Measurements from ENCODE around the gene PCIF1. TPM values are rescaled to one million over a fixed set of nuclear protein-coding genes. Genes with fewer than 3 reads are reported as not detected.

The PCIF1 gene
- total and polyA plus RNA-seq, 2 donors (not counting 3 experiments of a cell fraction or from before 2014, with no cell fraction given) = 26.4 to 27.2 TPM

DNA sequence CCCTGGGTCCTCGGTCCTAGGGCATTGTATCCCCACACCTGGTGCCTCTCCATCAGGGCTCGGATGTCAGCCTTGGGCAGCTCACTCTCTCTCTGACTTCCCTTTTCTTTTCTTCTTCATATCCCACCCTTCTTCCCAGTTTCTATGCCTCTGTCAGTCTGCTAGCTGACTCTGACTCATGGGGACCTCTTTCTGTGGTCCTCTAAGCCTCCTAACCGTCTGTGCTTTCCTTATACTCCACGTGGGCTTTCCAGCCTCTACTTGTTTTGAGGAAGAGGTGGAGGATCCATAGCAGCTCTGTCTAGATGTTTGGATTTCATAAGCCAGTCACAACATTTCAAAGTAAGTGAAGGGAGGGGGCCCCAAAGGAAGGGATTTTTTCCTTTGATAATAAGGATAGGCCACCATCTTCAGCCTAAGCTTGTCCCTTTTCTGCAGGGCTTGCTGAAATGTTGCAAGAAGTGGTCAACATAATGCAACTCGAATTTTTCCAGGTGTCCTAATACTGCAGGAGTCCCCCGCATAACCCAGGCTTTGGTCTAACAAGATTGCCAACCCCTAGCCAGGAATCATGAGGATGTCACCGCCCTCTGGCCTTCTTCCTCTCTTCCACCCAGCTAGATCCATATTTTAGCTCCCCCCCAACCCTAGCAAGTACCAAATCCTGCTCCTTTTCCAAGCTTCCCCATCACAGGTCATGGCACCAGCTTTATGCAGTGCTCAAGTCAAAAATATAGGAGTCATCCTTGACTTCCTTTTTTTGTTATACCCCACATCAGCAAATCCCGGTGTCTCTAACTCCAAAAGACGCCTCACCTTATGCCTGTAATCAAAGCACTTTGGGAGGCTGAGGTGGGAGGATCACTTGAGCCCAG lies 13.8 kb upstream of the PCIF1 start:
- TF ChIP-seq FOS (IDR thresholded peaks at IDR 0.05; ENCODE audit: borderline replicate concordance, insufficient read depth, low read length) = no peak
- no peak for TF ChIP-seq POLR2AphosphoS5 (IDR thresholded peaks at IDR 0.05; ENCODE audit: insufficient read depth, low read depth, low read length)
- TF ChIP-seq MAX (IDR thresholded peaks at IDR 0.05; ENCODE audit: insufficient read depth, insufficient read length) = no peak
- TF ChIP-seq EZH2 (IDR thresholded peaks at IDR 0.05; ENCODE audit: borderline replicate concordance, low read depth, low read length, severe bottlenecking) = no peak
- TF ChIP-seq, protein P1, sequence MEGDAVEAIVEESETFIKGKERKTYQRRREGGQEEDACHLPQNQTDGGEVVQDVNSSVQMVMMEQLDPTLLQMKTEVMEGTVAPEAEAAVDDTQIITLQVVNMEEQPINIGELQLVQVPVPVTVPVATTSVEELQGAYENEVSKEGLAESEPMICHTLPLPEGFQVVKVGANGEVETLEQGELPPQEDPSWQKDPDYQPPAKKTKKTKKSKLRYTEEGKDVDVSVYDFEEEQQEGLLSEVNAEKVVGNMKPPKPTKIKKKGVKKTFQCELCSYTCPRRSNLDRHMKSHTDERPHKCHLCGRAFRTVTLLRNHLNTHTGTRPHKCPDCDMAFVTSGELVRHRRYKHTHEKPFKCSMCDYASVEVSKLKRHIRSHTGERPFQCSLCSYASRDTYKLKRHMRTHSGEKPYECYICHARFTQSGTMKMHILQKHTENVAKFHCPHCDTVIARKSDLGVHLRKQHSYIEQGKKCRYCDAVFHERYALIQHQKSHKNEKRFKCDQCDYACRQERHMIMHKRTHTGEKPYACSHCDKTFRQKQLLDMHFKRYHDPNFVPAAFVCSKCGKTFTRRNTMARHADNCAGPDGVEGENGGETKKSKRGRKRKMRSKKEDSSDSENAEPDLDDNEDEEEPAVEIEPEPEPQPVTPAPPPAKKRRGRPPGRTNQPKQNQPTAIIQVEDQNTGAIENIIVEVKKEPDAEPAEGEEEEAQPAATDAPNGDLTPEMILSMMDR (IDR thresholded peaks at IDR 0.05; ENCODE audit: extremely low read depth in 1 of 2, insufficient read depth in 1 of 2, low read depth in 1 of 2, low read length in 2 of 2) = no peak
- TF ChIP-seq JUN (IDR thresholded peaks at IDR 0.05; ENCODE audit: borderline replicate concordance, insufficient read depth, insufficient read length, low read depth) = no peak
- no peak for TF ChIP-seq GATA2 (IDR thresholded peaks at IDR 0.05; ENCODE audit: insufficient read depth, insufficient read length, low read depth, low read length)
- no peak for TF ChIP-seq MYC (IDR thresholded peaks at IDR 0.05; ENCODE audit: low read depth, low read length)
- TF ChIP-seq POLR2A (IDR thresholded peaks at IDR 0.05; ENCODE audit: low read depth, low read length) = no peak
- Histone ChIP-seq H3K27me3 (ENCODE audit: control insufficient read depth in 2 of 2, insufficient read depth in 2 of 2, low read length in 2 of 2) (no peaks in the 10 kb centered on the region), H3K79me2 (ENCODE audit: control insufficient read depth, insufficient read depth, low read length) (no peaks in the 10 kb centered on the region), H3K9me1 (replicated peaks; ENCODE audit: control insufficient read depth, extremely low read depth, insufficient read depth, low read length) (no peaks in the 10 kb centered on the region), H4K20me1 (replicated peaks; ENCODE audit: control insufficient read depth, extremely low read depth, insufficient read depth, low read length) (no peaks in the 10 kb centered on the region), H3K4me2 (ENCODE audit: insufficient read depth, low read length) (no peak overlapping the region), H3K36me3 (ENCODE audit: control insufficient read depth in 2 of 2, extremely low read depth in 1 of 2, insufficient read depth in 2 of 2, low read length in 2 of 2) (no peaks in the 10 kb centered on the region), H3K9me3 (replicated peaks; ENCODE audit: control insufficient read depth, insufficient read depth, low read length) (no peaks in the 10 kb centered on the region), H2AFZ (ENCODE audit: low read depth, low read length) (peak overlapping the region; percentile 28), H3K4me3 (replicated peaks in 1 of 3; ENCODE audit: insufficient read depth in 1 of 3, low read depth in 1 of 3, low read length in 3 of 3) (no peak overlapping the region), H3K9ac (replicated peaks; ENCODE audit: extremely low read depth, insufficient read depth, low read length) (no peak overlapping the region), H3K4me1 (ENCODE audit: control insufficient read depth, extremely low read depth, insufficient read depth, low read length) (peaks cover 25% of the 10 kb centered on the region), H3K27ac (ENCODE audit: insufficient read depth, low read depth, low read length) (peak overlapping the region; percentile 16)
- DNase-seq (ENCODE audit: low read depth, low spot score) (no peak), FAIRE-seq (no peak)
- dilution Hi-C loops (cut with MboI; ENCODE audit: extremely low pct_ligation_motif_present, low sequenced_read_pairs) (no loop called here), intact Hi-C loops (cut with micrococcal nuclease) (no loop called here)
- ChIA-PET POLR2A (interaction anchor here (0.6 to 2.5 kb wide), 2 partner anchors 14 to 1192 kb away, joined by 8 to 20 read pairs; partner anchors contain the start of gene PCIF1), CTCF (interaction anchor here (0.8 to 2.8 kb wide), 7 partner anchors 10 to 97 kb away, joined by 3 to 19 read pairs (median 3); partner anchors contain the start of genes PCIF1 and ZSWIM1)
- BruUV-seq (replicated peaks) = no TSS peak
